ENCODE results near the gene ATXN3.

GRCh38 chr14:92021523-92021922 is 84.9 kb downstream of the ATXN3 start:
- TF ChIP-seq CTCF (IDR thresholded peaks at IDR 0.05) (no peak), POLR2A (IDR thresholded peaks at IDR 0.05) (no peak)
